Endodermal cell (in vitro differentiated cells): ENCODE measurements around the gene TSNAX. TPM values are rescaled to one million over a fixed set of nuclear protein-coding genes. Genes with fewer than 3 reads are reported as not detected.

ENCODE experiments used
- DNase-seq: peaks from one replicate; pipeline ENCODE4 v3.0.0-alpha.2; 2017
- H3K27ac ChIP-seq: 2 replicates; pipeline ENCODE4 v1.5.1; 2013; ENCODE audit warnings: mild to moderate bottlenecking, low read depth, low read length, moderate library complexity
- H3K27me3 ChIP-seq: 2 replicates; pipeline ENCODE4 v1.6.1; 2013; ENCODE audit warnings: mild to moderate bottlenecking, low read length, moderate library complexity; ENCODE audit not compliant: insufficient read depth, control insufficient read depth, poor library complexity, severe bottlenecking
- H3K36me3 ChIP-seq: 2 replicates; pipeline ENCODE4 v1.7.0; 2013; ENCODE audit warnings: mild to moderate bottlenecking, low read length, moderate library complexity; ENCODE audit not compliant: control insufficient read depth, insufficient read depth
- H3K4me1 ChIP-seq: one replicate; pipeline ENCODE4 v1.7.0; 2013; ENCODE audit warnings: low read length; ENCODE audit not compliant: control insufficient read depth, insufficient read depth
- H3K4me3 ChIP-seq: 2 replicates; pipeline ENCODE4 v1.5.1; 2013; ENCODE audit warnings: mild to moderate bottlenecking, low read length, moderate library complexity
- H3K9ac ChIP-seq: 2 replicates; pipeline ENCODE4 v1.6.1; 2013; ENCODE audit warnings: mild to moderate bottlenecking, low read length, moderate library complexity; ENCODE audit not compliant: poor library complexity, severe bottlenecking; ENCODE audit errors: extremely low read depth
- H3K9me3 ChIP-seq: 2 replicates; pipeline ENCODE4 v1.6.1; 2013; ENCODE audit warnings: mild to moderate bottlenecking, low read length, moderate library complexity; ENCODE audit not compliant: control insufficient read depth
- H3K27ac Mint-ChIP-seq: 2 replicates; pipeline ENCODE4 v1.8.0; 2020; ENCODE audit warnings: mixed read lengths
- H3K27me3 Mint-ChIP-seq: 2 replicates; pipeline ENCODE4 v1.8.0; 2021; ENCODE audit warnings: mild to moderate bottlenecking, mixed read lengths; ENCODE audit not compliant: insufficient read depth
- H3K36me3 Mint-ChIP-seq: 2 replicates; pipeline ENCODE4 v1.8.0; 2020; ENCODE audit warnings: low read depth, mixed read lengths
- H3K4me1 Mint-ChIP-seq: 2 replicates; pipeline ENCODE4 v1.8.0; 2020; ENCODE audit warnings: mixed read lengths
- H3K4me3 Mint-ChIP-seq: 2 replicates; pipeline ENCODE4 v1.8.0; 2020; ENCODE audit warnings: mild to moderate bottlenecking, moderate library complexity, mixed read lengths
- H3K9me3 Mint-ChIP-seq: 2 replicates; pipeline ENCODE4 v1.8.0; 2020; ENCODE audit warnings: mild to moderate bottlenecking, mixed read lengths
- WGBS, 2 experiments: methylation state at CpG; one replicate each; pipeline versions ENCODE4 v1.1.5 to v1.1.7; 2013; ENCODE audit warnings: missing lambda C conversion rate in 2 of 2, mixed read lengths in 1 of 2; ENCODE audit not compliant: insufficient coverage in 1 of 2, insufficient read length in 1 of 2; 5-methylcytosine and 5-hydroxymethylcytosine counted together
- total RNA-seq, 2 donors: library from RNA; stranded (reverse); fragmentation: NEBNext Ultra II Directional in 1 of 2; extraction: Animal tissue kit (Norgen Biotek cat#: 25700) in 1 of 2; gene quantifications; 2 replicates in 1 of 2; 3 replicates in 1 of 2; pipeline ENCODE4 v1.2.1, GENCODE V29; 2021
- TF ChIP-seq, protein P1 (sequence below): fragments of 200-600 bp; sonication (generic); conservative IDR thresholded peaks from 2 replicates; pipeline ENCODE4 v1.5.0; 2021; ENCODE audit warnings: antibody characterized with exemption, mild to moderate bottlenecking

Gene TSNAX
- total RNA-seq, 2 donors from 2014 or later: 38.3 to 45.6 TPM

DNA sequence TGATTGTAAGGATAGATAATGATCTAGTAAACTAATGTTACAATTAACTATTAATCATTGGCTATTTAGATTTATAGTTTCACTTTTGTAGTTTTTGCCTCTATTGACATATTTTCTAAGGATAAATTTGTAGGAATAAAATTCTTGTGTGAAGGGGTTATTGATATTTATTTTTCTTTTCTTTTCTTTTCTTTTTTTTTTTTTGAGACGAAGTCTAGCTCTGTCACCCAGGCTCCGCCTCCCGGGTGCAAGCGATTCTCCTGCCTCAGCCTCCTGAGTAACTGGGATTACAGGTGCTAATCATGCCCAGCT is 74.2 kb downstream of the TSNAX start:
- H3K27ac Mint-ChIP-seq: no peak overlapping the region
- TF ChIP-seq, protein P1, sequence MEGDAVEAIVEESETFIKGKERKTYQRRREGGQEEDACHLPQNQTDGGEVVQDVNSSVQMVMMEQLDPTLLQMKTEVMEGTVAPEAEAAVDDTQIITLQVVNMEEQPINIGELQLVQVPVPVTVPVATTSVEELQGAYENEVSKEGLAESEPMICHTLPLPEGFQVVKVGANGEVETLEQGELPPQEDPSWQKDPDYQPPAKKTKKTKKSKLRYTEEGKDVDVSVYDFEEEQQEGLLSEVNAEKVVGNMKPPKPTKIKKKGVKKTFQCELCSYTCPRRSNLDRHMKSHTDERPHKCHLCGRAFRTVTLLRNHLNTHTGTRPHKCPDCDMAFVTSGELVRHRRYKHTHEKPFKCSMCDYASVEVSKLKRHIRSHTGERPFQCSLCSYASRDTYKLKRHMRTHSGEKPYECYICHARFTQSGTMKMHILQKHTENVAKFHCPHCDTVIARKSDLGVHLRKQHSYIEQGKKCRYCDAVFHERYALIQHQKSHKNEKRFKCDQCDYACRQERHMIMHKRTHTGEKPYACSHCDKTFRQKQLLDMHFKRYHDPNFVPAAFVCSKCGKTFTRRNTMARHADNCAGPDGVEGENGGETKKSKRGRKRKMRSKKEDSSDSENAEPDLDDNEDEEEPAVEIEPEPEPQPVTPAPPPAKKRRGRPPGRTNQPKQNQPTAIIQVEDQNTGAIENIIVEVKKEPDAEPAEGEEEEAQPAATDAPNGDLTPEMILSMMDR: no peak
- no peaks in the 10 kb centered on the region for H3K9me3 ChIP-seq
- H3K27ac ChIP-seq: no peak overlapping the region
- no peaks in the 10 kb centered on the region for H3K4me1 ChIP-seq
- H3K36me3 ChIP-seq: no peaks in the 10 kb centered on the region
- no peak overlapping the region for H3K4me3 Mint-ChIP-seq
- no peak overlapping the region for H3K9ac ChIP-seq
- peaks cover 4% of the 10 kb centered on the region for H3K4me1 Mint-ChIP-seq
- no peak for DNase-seq
- H3K27me3 ChIP-seq: no peaks in the 10 kb centered on the region
- H3K36me3 Mint-ChIP-seq: no peaks in the 10 kb centered on the region
- H3K9me3 Mint-ChIP-seq: no peaks in the 10 kb centered on the region
- H3K27me3 Mint-ChIP-seq: peaks cover 19% of the 10 kb centered on the region
- H3K4me3 ChIP-seq: no peak overlapping the region
- WGBS, 2 experiments: 91 to 100% methylated on average over 3 to 4 of the region's 4 CpGs

DNA sequence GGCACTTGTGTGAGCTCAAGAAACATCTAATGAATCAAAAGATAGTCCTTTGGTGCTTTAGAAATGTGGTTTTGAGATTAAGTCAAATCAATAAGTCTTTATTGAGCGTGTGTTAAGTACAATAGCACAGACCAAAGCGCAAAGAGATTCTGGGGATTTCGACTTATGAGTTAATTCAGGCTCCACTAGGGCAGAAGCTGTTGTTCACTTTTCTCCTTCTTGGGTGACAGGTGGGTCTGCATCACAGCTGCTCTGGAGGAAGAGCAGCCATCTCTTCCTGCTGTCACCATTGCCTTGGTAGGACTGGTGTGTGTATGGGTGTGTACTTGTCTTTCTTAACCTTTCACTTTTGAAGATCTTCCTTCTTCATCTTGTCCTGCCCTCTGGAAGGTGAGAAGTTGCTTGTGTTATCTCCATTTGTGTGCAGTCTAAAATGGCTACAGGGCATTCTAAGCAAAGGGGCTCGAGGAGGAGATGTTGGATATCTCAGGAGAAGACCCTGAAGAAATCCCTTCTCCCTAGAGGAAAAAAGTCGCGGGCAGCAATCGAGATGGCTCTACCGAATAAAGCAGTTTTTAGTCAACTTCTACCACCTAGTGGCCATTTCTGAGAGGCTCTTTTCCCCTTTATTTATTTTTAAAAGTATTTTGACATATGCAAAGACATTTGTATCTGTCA is 75.3 kb downstream of the TSNAX start:
- H3K9me3 ChIP-seq: no peaks in the 10 kb centered on the region
- TF ChIP-seq, protein P1: peak; percentile 87
- Mint-ChIP-seq H3K9me3 (no peaks in the 10 kb centered on the region), H3K4me3 (peak overlapping the region; percentile 30), H3K27me3 (peaks cover 27% of the 10 kb centered on the region), H3K27ac (no peak overlapping the region), H3K4me1 (peaks cover 4% of the 10 kb centered on the region), H3K36me3 (no peaks in the 10 kb centered on the region)
- H3K27me3 ChIP-seq: no peaks in the 10 kb centered on the region
- peak; percentile 72 for DNase-seq
- no peaks in the 10 kb centered on the region for H3K36me3 ChIP-seq
- no peak overlapping the region for H3K4me3 ChIP-seq
- H3K4me1 ChIP-seq: no peaks in the 10 kb centered on the region
- no peak overlapping the region for H3K27ac ChIP-seq
- 33 to 37% methylated on average over 3 to 8 of the region's 8 CpGs for WGBS, 2 experiments
- H3K9ac ChIP-seq: no peak overlapping the region

DNA sequence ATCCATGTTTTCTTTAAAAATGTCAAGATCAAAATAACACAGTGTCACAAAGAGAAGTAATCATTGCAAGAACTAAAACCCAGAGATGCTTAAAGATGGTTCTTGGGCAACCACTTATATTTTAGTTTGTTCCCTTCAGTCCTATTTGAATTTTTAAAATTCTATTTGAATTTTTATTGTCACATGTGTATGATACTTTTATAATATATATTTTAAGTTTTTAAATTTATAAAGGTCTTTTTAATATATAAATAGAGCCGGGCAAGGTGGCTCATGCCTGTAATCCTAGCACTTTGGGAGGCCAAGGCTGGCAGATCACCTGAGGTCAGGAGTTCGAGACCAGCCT is 75.8 kb downstream of the TSNAX start:
- Histone ChIP-seq H3K9ac (no peak overlapping the region), H3K36me3 (no peaks in the 10 kb centered on the region), H3K27ac (no peak overlapping the region), H3K4me1 (no peaks in the 10 kb centered on the region), H3K4me3 (no peak overlapping the region), H3K9me3 (no peaks in the 10 kb centered on the region), H3K27me3 (no peaks in the 10 kb centered on the region)
- H3K36me3 Mint-ChIP-seq: no peaks in the 10 kb centered on the region
- no peaks in the 10 kb centered on the region for H3K9me3 Mint-ChIP-seq
- no peak overlapping the region for H3K27ac Mint-ChIP-seq
- H3K4me1 Mint-ChIP-seq: peaks cover 4% of the 10 kb centered on the region
- 86% methylated on average over 2 of the region's 2 CpGs; no CpG with 5 or more reads in 1 of the 2 experiments for WGBS, 2 experiments
- no peak for DNase-seq
- no peak overlapping the region for H3K4me3 Mint-ChIP-seq
- peaks cover 29% of the 10 kb centered on the region for H3K27me3 Mint-ChIP-seq
- TF ChIP-seq, protein P1: peak; percentile 8
